ENCODE data around the gene ADRA2B. TPM values are rescaled to one million over a fixed set of nuclear protein-coding genes. Genes with fewer than 3 reads are reported as not detected.

The ADRA2B gene
- total and polyA plus RNA-seq, 8 donors, result 0.04 to 1.5 (median 0.34) TPM

DNA sequence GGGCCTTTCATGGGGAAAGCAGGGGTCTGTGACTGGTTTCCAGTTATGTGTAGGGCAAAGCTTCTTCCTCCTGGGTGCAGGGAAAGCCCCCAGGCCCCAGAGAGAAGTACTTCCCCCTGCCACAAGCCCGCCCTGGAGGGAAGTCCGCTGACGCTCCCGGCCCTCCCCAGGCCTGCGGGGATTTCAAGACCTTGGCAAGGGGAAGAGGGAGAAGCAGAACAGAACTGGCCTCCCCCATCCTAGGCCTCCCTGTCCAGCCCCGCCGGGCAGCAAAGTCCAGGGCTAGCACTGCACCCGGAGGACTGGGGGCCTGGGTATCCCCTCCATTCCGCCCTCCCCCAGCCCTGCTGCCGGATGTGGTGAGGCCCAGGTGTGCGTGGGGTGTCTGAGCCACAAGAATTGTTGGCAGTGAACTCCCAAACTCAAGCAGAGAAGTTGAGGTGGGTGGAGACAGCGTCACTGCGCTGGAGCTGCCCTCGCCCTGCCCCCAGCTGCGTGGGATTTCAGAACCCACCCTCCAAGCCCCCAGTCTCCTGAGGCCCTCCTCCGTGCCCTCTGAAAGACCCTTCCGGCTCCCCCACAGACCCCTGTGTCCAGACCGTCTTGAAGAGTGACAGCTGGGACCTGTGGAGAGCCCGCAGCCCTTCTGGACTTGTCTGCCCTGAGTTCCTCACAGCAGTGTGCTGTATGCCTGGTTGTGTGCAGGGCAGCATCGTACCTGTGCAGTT, 29.9 kb upstream of the ADRA2B start:
- no peaks in the 10 kb centered on the region for H3K4me1 ChIP-seq
- intact Hi-C loops (cut with DNase I), result no loop called here
- H3K9me3 ChIP-seq, result no peaks in the 10 kb centered on the region
- DNase-seq, result peak in 4 of 6 donors; percentile 28 to 67 (median 62)
- FAIRE-seq, result no peak
- H3K27ac ChIP-seq, result peak overlapping the region in 1 of 4 donors; percentile 67
- no peak overlapping the region for H3K4me3 ChIP-seq
- WGBS, 2 donors, result 84 to 85% methylated on average over 17 to 20 of the region's 20 CpGs
- peak in 2 of 4 donors; percentile 3 to 17 for ATAC-seq
- TF ChIP-seq, protein P1, sequence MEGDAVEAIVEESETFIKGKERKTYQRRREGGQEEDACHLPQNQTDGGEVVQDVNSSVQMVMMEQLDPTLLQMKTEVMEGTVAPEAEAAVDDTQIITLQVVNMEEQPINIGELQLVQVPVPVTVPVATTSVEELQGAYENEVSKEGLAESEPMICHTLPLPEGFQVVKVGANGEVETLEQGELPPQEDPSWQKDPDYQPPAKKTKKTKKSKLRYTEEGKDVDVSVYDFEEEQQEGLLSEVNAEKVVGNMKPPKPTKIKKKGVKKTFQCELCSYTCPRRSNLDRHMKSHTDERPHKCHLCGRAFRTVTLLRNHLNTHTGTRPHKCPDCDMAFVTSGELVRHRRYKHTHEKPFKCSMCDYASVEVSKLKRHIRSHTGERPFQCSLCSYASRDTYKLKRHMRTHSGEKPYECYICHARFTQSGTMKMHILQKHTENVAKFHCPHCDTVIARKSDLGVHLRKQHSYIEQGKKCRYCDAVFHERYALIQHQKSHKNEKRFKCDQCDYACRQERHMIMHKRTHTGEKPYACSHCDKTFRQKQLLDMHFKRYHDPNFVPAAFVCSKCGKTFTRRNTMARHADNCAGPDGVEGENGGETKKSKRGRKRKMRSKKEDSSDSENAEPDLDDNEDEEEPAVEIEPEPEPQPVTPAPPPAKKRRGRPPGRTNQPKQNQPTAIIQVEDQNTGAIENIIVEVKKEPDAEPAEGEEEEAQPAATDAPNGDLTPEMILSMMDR (IDR thresholded peaks at IDR 0.05), result no peak
- no peaks in the 10 kb centered on the region for H3K36me3 ChIP-seq
- no peaks in the 10 kb centered on the region for H3K27me3 ChIP-seq

DNA sequence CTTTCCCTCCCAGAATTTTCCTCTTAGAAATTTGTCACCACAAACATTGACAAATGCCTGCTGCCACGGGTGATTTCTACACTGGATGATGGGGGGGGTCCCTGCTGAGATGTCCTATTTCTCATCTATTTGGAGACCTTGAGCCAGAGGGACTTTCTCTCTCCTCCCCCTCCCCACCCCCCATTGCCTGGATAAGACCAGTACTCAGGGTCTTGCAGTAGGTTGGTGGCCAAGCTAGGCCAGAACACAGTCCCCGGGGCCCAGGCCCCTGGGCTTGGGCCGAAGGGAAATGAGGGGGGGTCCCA, 29.4 kb upstream of the ADRA2B start:
- no peaks in the 10 kb centered on the region for H3K36me3 ChIP-seq
- H3K27ac ChIP-seq, result peak overlapping the region in 1 of 4 donors; percentile 67
- TF ChIP-seq, protein P1 (IDR thresholded peaks at IDR 0.05), result no peak
- FAIRE-seq (no peak), DNase-seq (no peak), ATAC-seq (no peak)
- intact Hi-C loops (cut with DNase I), result no loop called here
- H3K4me1 ChIP-seq, result no peaks in the 10 kb centered on the region
- no peaks in the 10 kb centered on the region for H3K9me3 ChIP-seq
- no peaks in the 10 kb centered on the region for H3K27me3 ChIP-seq
- H3K4me3 ChIP-seq, result peak overlapping the region in 2 of 4 donors; percentile 47 to 71
- WGBS, 2 donors, result 61 to 62% methylated on average over 3 of the region's 3 CpGs

DNA sequence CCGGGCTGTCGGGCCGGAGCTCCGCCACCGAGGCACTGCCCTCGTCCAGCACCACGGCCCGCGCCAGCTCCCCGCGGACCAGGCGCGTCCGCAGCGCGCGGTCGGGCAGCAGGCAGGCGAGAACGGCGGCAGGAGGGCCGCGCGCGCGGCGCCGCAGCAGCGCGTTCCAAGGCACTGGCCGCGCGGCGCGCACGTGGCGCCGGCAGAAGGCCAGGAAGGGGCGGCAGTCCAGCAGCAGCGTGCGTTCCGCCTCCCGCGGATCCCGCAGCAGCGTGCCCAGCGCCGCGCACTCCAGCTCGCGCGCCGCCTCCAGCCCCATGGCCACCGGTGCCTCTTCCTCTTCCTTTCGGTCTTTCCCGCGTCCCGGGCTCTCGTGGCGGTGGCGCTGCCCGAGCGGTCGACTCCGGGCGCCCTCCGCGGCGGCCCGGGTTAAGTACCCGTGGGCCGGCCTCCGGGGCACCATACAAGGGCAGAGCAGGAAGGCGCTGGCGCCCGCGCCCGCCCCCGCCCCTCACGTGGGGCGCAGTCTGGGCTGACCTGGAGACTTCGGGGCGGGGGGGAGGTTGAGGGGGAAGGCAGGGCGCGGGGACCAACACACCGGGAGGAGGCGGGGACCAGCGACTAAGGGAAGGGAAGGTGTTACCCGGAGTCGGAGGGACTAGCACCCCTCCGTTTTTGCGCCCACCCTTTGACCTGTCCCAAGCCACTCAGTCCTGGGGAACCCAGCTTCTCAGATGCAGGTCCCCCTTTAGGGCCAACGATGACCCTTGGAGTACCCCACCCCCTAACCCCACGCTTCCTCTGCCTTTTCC, 28.9 kb upstream of the ADRA2B start, which contains the start of gene DUSP2:
TSS of gene DUSP2 (minus strand) at position 405 of the 812 bp plus-strand sequence. CDS start at position 319, 86 bp downstream.
- peak; percentile 73 to 88 (median 80) for ATAC-seq
- peak; percentile 73 to 83 (median 77) for DNase-seq
- no peaks in the 10 kb centered on the region for H3K27me3 ChIP-seq
- intact Hi-C loops (cut with DNase I), result no loop called here
- H3K4me3 ChIP-seq, result peak within 1 kb of the TSS; percentile 40 to 71 (median 48)
- H3K9me3 ChIP-seq, result no peaks in the 10 kb centered on the region
- FAIRE-seq, result no peak
- TF ChIP-seq, protein P1 (IDR thresholded peaks at IDR 0.05), result no peak
- H3K36me3 ChIP-seq, result no peaks in the 10 kb centered on the region
- H3K4me1 ChIP-seq, result no peaks in the 10 kb centered on the region
- WGBS, 2 donors, result 4% methylated on average over 75 to 94 of the region's 94 CpGs
- peak within 1 kb of the TSS in 1 of 4 donors; percentile 67 for H3K27ac ChIP-seq

DNA sequence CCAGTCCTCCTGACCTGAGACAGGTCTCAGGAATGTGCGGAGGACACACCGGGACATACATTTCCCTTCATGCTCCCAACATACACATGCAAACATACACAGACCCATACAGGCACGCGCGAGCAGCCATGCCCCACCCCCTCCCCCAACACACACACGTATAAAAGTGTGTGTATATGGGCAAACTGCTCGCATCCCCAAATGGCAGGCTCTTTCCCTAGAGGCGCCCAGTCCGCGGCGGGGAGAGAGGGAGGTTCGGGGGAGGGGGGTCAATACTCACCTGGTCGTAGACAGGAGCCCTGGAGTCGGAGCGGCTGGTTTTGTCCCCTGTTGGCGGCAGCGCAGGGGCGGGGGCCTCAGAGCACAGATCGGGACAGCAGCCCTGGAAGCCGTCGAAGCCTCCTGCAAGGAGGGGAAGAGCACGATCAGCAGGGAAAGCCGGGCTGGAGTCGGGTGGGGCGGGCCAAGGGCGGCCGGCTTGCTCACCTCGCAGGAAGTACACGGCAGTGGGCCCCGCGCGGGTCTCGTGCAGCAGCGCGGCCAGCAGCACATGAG, 28.2 kb upstream of the ADRA2B start:
- Histone ChIP-seq H3K4me3 (peak overlapping the region; percentile 40 to 71 (median 48)), H3K4me1 (no peaks in the 10 kb centered on the region), H3K9me3 (no peaks in the 10 kb centered on the region), H3K36me3 (no peaks in the 10 kb centered on the region), H3K27me3 (no peaks in the 10 kb centered on the region), H3K27ac (no peak overlapping the region)
- TF ChIP-seq, protein P1 (IDR thresholded peaks at IDR 0.05), result no peak
- peak in 2 of 6 donors; percentile 53 to 81 for DNase-seq
- 9 to 16% methylated on average over 33 to 35 of the region's 35 CpGs for WGBS, 2 donors
- no peak for FAIRE-seq
- peak in 1 of 4 donors; percentile 3 for ATAC-seq
- intact Hi-C loops (cut with DNase I), result no loop called here

Measured in pancreas (tissue), 10 donors.